SJSA1 (cell line): Measurements from ENCODE around the gene SIK1. TPM values are rescaled to one million over a fixed set of nuclear protein-coding genes. Genes with fewer than 3 reads are reported as not detected.
"Not testable (repeated sequence)": the region's sequence is repeated elsewhere in the genome, so short reads cannot be mapped to it uniquely, and the experiment has no call there.

Experiments
- DNase-seq, 2 experiments: peaks; one replicate each; pipeline ENCODE4 v3.0.0-alpha.2; 2015 to 2020; ENCODE audit warnings: low spot score in 2 of 2, low read depth in 1 of 2
- H3K27ac ChIP-seq: fragments of 250-450 bp; sonication (Bioruptor Pico); 2 replicates; pipeline ENCODE4 v1.5.1; 2020; ENCODE audit warnings: mild to moderate bottlenecking, moderate library complexity
- H3K27me3 ChIP-seq: fragments of 250-450 bp; sonication (Bioruptor Pico); replicated peaks from 2 replicates; pipeline ENCODE4 v1.5.1; 2020; ENCODE audit warnings: mild to moderate bottlenecking, moderate library complexity
- H3K36me3 ChIP-seq: fragments of 250-450 bp; sonication (Bioruptor Pico); 2 replicates; pipeline ENCODE4 v1.5.1; 2020; ENCODE audit warnings: mild to moderate bottlenecking
- H3K4me1 ChIP-seq: fragments of 250-450 bp; sonication (Bioruptor Pico); replicated peaks from 2 replicates; pipeline ENCODE4 v1.6.1; 2021; ENCODE audit warnings: mild to moderate bottlenecking
- H3K4me3 ChIP-seq: fragments of 250-450 bp; sonication (Bioruptor Pico); 2 replicates; pipeline ENCODE4 v1.5.1; 2020; ENCODE audit warnings: mild to moderate bottlenecking
- H3K9me3 ChIP-seq: fragments of 250-450 bp; sonication (Bioruptor Pico); replicated peaks from 2 replicates; pipeline ENCODE4 v1.5.1; 2020; ENCODE audit warnings: mild to moderate bottlenecking
- total RNA-seq: library from RNA; depleted of rRNA; stranded (reverse); fragments of >200 nt; shearing (Covaris generic); gene quantifications from 2 replicates; pipeline ENCODE4 v1.2.3, GENCODE V29; 2014

SIK1 gene
- total RNA-seq, 1 experiment from 2014 or later, result 5.3 TPM

GRCh38 chr21:43383351-43383750 is 43.6 kb downstream of the SIK1 start:
- H3K36me3 ChIP-seq, H3K27me3 ChIP-seq, H3K9me3 ChIP-seq, H3K4me1 ChIP-seq, H3K4me3 ChIP-seq, H3K27ac ChIP-seq, DNase-seq: not testable (repeated sequence)

- H3K36me3 ChIP-seq, H3K9me3 ChIP-seq, H3K27me3 ChIP-seq, H3K27ac ChIP-seq, H3K4me1 ChIP-seq, H3K4me3 ChIP-seq, DNase-seq: not testable (repeated sequence)
These were observed 44.0 kb downstream of the SIK1 start for GRCh38 chr21:43382902-43383301.

GRCh38 chr21:43380852-43381533 is 45.9 kb downstream of the SIK1 start:
- H3K4me3 ChIP-seq, DNase-seq, H3K27me3 ChIP-seq, H3K27ac ChIP-seq, H3K4me1 ChIP-seq, H3K9me3 ChIP-seq, H3K36me3 ChIP-seq: not testable (repeated sequence)

GRCh38 chr21:43380337-43380736 is 46.6 kb downstream of the SIK1 start:
- H3K4me3 ChIP-seq, H3K27me3 ChIP-seq, H3K36me3 ChIP-seq, H3K9me3 ChIP-seq, H3K27ac ChIP-seq, H3K4me1 ChIP-seq, DNase-seq: not testable (repeated sequence)

GRCh38 chr21:43379626-43380122 is 47.3 kb downstream of the SIK1 start:
- H3K9me3 ChIP-seq, H3K4me3 ChIP-seq: not testable (repeated sequence)

GRCh38 chr21:43376478-43376882 is 50.5 kb downstream of the SIK1 start:
- DNase-seq, result no peak
- Histone ChIP-seq H3K4me1 (no peaks in the 10 kb centered on the region), H3K27me3 (no peaks in the 10 kb centered on the region), H3K36me3 (no peaks in the 10 kb centered on the region), H3K4me3 (no peak overlapping the region), H3K9me3 (no peaks in the 10 kb centered on the region), H3K27ac (no peak overlapping the region)

More at GRCh38 chr21:43379626-43380122, 47.3 kb downstream of the SIK1 start:
- not testable (repeated sequence) for H3K4me1 ChIP-seq, H3K27ac ChIP-seq, DNase-seq, H3K27me3 ChIP-seq, H3K36me3 ChIP-seq

GRCh38 chr21:43375837-43376477 is 51.0 kb downstream of the SIK1 start:
- DNase-seq, result no peak
- H3K9me3 ChIP-seq, result no peaks in the 10 kb centered on the region
- no peaks in the 10 kb centered on the region for H3K27me3 ChIP-seq
- H3K4me3 ChIP-seq, result no peak overlapping the region
- H3K27ac ChIP-seq, result no peak overlapping the region
- no peaks in the 10 kb centered on the region for H3K4me1 ChIP-seq
- H3K36me3 ChIP-seq, result no peaks in the 10 kb centered on the region

- DNase-seq, result no peak
- Histone ChIP-seq H3K4me3 (no peak overlapping the region), H3K36me3 (no peaks in the 10 kb centered on the region), H3K9me3 (no peaks in the 10 kb centered on the region), H3K27me3 (no peaks in the 10 kb centered on the region), H3K27ac (no peak overlapping the region), H3K4me1 (peaks cover 3% of the 10 kb centered on the region)
These were observed 51.7 kb downstream of the SIK1 start for GRCh38 chr21:43375006-43375836.

- no peaks in the 10 kb centered on the region for H3K36me3 ChIP-seq
- H3K27ac ChIP-seq, result no peak overlapping the region
- no peak overlapping the region for H3K4me3 ChIP-seq
- no peaks in the 10 kb centered on the region for H3K27me3 ChIP-seq
- no peak for DNase-seq
- peaks cover 7% of the 10 kb centered on the region for H3K4me1 ChIP-seq
- no peaks in the 10 kb centered on the region for H3K9me3 ChIP-seq
These were observed 52.6 kb downstream of the SIK1 start for GRCh38 chr21:43374228-43374885.

GRCh38 chr21:43373362-43374227 is 53.3 kb downstream of the SIK1 start:
- no peak for DNase-seq
- no peak overlapping the region for H3K27ac ChIP-seq
- no peaks in the 10 kb centered on the region for H3K36me3 ChIP-seq
- H3K4me3 ChIP-seq, result no peak overlapping the region
- no peaks in the 10 kb centered on the region for H3K27me3 ChIP-seq
- peaks cover 7% of the 10 kb centered on the region for H3K4me1 ChIP-seq
- H3K9me3 ChIP-seq, result no peaks in the 10 kb centered on the region

- H3K4me1 ChIP-seq, result peaks cover 7% of the 10 kb centered on the region
- no peak overlapping the region for H3K27ac ChIP-seq
- H3K4me3 ChIP-seq, result no peak overlapping the region
- no peaks in the 10 kb centered on the region for H3K9me3 ChIP-seq
- H3K27me3 ChIP-seq, result no peaks in the 10 kb centered on the region
- DNase-seq, result no peak
- H3K36me3 ChIP-seq, result no peaks in the 10 kb centered on the region
These were observed 54.1 kb downstream of the SIK1 start for GRCh38 chr21:43372663-43373361.

- H3K4me3 ChIP-seq, result no peak overlapping the region
- H3K27me3 ChIP-seq, result no peaks in the 10 kb centered on the region
- peaks cover 7% of the 10 kb centered on the region for H3K4me1 ChIP-seq
- no peak for DNase-seq
- H3K27ac ChIP-seq, result no peak overlapping the region
- H3K9me3 ChIP-seq, result no peaks in the 10 kb centered on the region
- no peaks in the 10 kb centered on the region for H3K36me3 ChIP-seq
These were observed 55.1 kb downstream of the SIK1 start for GRCh38 chr21:43371786-43372185.
